ENCODE data around the gene FBXO42. TPM values are rescaled to one million over a fixed set of nuclear protein-coding genes. Genes with fewer than 3 reads are reported as not detected.
A peak's percentile ranks its signal among the peaks of the same experiment; 100 is the strongest.

The FBXO42 gene
- total and polyA plus RNA-seq, 9 of the 15 experiments (the other 6 are each of a cell fraction or from before 2014, with no cell fraction given), result 7.2 to 24.8 (median 17.4) TPM

- TF ChIP-seq UBTF (IDR thresholded peaks at IDR 0.05; ENCODE audit: borderline replicate concordance in 1 of 2, low read depth in 2 of 2, low read length in 2 of 2) (no peak), TRIM25 (IDR thresholded peaks at IDR 0.05; ENCODE audit: borderline replicate concordance) (no peak), NFRKB (IDR thresholded peaks at IDR 0.05; ENCODE audit: low read depth) (peak; percentile 82), ELF4 (CRISPR knock-in tag; IDR thresholded peaks at IDR 0.05) (peak; percentile 49; the same call in 1 of the 2 replicates), ELF1 (tag; IDR thresholded peaks at IDR 0.05) (peak; percentile 75; the same call in 1 of the 2 replicates), PRMT5 (CRISPR knock-in tag; IDR thresholded peaks at IDR 0.05) (no peak), BACH1 (tag; IDR thresholded peaks at IDR 0.05) (no peak; the same call in 1 of the 2 replicates), HNRNPUL1 (IDR thresholded peaks at IDR 0.05; ENCODE audit: low read length) (no peak), ZBTB2 (IDR thresholded peaks at IDR 0.05) (no peak), ZNF175 (CRISPR knock-in tag; IDR thresholded peaks at IDR 0.05; ENCODE audit: low read depth) (no peak), PTRF (tag; IDR thresholded peaks at IDR 0.05) (no peak), CREB5 (CRISPR knock-in tag; IDR thresholded peaks at IDR 0.05) (no peak), FOXP4 (CRISPR knock-in tag; IDR thresholded peaks at IDR 0.05; ENCODE audit: borderline replicate concordance) (no peak), ZNF707 (CRISPR knock-in tag; conservative IDR thresholded peaks at IDR 0.05) (no peak), ZC3H4 (CRISPR knock-in tag; IDR thresholded peaks at IDR 0.05; ENCODE audit: borderline replicate concordance) (no peak), THRA (IDR thresholded peaks at IDR 0.05) (no peak), HLTF (IDR thresholded peaks at IDR 0.05) (no peak)
Observed at GRCh38 chr1:16237343-16237830, 114.9 kb downstream of the FBXO42 start (continued).

All from K562 (cell line).